Neural progenitor cell (in vitro differentiated cells): ENCODE data around the gene JMJD4.

Source experiments
- CTCF ChIP-seq: fragments of 200-600 bp; sonication (generic); IDR thresholded peaks from 2 replicates; pipeline ENCODE4 v1.5.1; 2017; ENCODE audit warnings: antibody characterized with exemption, mild to moderate bottlenecking
- EZH2 ChIP-seq: fragments of 200-600 bp; sonication (generic); IDR thresholded peaks from 2 replicates; pipeline ENCODE4 v1.6.1; 2017; ENCODE audit warnings: antibody characterized with exemption, mild to moderate bottlenecking, moderate library complexity
- EZH2phosphoT487 ChIP-seq: fragments of 200-600 bp; sonication (generic); IDR thresholded peaks from 2 replicates; pipeline ENCODE4 v1.6.1; 2017; ENCODE audit warnings: antibody characterized with exemption

DNA sequence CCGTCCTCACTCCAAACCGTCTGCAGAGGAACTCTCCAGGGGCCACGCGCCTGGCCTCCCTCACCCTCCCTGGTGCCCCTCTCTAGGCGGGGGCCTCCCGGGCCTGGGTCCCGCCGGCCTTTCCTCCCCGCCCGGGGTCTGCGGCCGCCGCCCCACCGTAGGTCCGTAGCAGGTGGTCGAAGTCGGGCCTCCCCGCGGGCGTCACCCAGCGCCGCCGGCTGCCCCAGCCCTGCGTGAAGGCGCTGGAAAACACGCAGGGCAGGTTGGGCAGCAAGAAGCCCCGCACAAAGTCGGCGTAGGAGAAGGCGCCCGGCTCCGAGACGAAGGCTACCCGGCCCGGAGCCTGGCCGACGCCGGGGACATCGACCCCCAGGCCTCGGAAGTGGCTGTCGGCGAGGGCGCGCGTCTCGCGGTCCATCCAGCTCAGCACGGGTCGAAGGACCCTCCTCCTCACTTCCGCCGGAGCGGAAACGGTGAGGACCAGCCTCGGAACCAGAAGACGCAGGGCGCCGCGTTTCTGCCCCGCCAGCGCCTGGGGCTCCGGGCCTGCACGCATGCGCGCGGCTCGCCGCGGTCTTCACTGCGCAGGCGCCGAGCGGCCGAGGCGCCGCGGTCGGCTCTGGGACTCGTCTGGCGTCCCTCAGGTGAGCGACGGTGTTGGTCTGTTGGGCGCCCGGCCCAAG, at the start of gene JMJD4, which contains the start of gene SNAP47:
- no peak for TF ChIP-seq CTCF
- no peak for TF ChIP-seq EZH2phosphoT487
- no peak for TF ChIP-seq EZH2
